Transverse colon (tissue), 4 donors: ENCODE results near the gene SIGLEC10. TPM values are rescaled to one million over a fixed set of nuclear protein-coding genes. Genes with fewer than 3 reads are reported as not detected.
A peak's percentile ranks its signal among the peaks of the same experiment; 100 is the strongest.

Source experiments
- DNase-seq: peaks from one replicate; pipeline ENCODE4 v3.0.0-alpha.2; 2019
- H3K27ac ChIP-seq, 4 donors: fragments of 200-600 bp; sonication (generic); 2 replicates each; pipeline ENCODE4 v1.5.1; 2016 to 2018; ENCODE audit warnings: inconsistent platforms in 4 of 4
- H3K27me3 ChIP-seq: fragments of 200-600 bp; sonication (generic); 2 replicates; pipeline ENCODE4 v1.5.1; 2017; ENCODE audit warnings: inconsistent platforms
- H3K36me3 ChIP-seq, 4 donors: fragments of 200-600 bp; sonication (generic); 2 replicates each; pipeline ENCODE4 v1.5.1; 2017 to 2019; ENCODE audit warnings: inconsistent platforms in 4 of 4
- H3K4me1 ChIP-seq, 4 donors: fragments of 200-600 bp; sonication (generic); 2 replicates each; pipeline ENCODE4 v1.5.1; 2017 to 2020; ENCODE audit warnings: inconsistent platforms in 4 of 4
- H3K4me3 ChIP-seq, 4 donors: fragments of 200-600 bp; sonication (generic); 1 replicate in 1 of 4; 2 replicates in 3 of 4; pipeline versions ENCODE4 v1.5.1 to v1.6.1; 2017 to 2019; ENCODE audit warnings: inconsistent platforms in 4 of 4
- H3K9me3 ChIP-seq, 2 donors: fragments of 200-600 bp; sonication (generic); 2 replicates each; pipeline ENCODE4 v1.5.1; 2017 to 2019; ENCODE audit warnings: inconsistent platforms in 2 of 2
- EP300 ChIP-seq: sonication (generic); formaldehyde crosslinking; IDR thresholded peaks from one replicate; pipeline ENCODE4 v1.6.1; 2017; ENCODE audit warnings: antibody characterized with exemption, low read depth
- POLR2A ChIP-seq: fragments of 450-650 bp; IDR thresholded peaks from one replicate; pipeline ENCODE4 v1.6.1; 2016; ENCODE audit warnings: antibody characterized with exemption, mild to moderate bottlenecking, moderate library complexity
- POLR2AphosphoS5 ChIP-seq, 3 donors: sonication (generic); formaldehyde crosslinking; IDR thresholded peaks; one replicate each; pipeline ENCODE4 v1.6.1; 2016; ENCODE audit warnings: antibody characterized with exemption in 3 of 3
- WGBS, 2 donors: methylation state at CpG; one replicate each; pipeline ENCODE4 v1.1.5; 2018; ENCODE audit warnings: low coverage in 1 of 2; 5-methylcytosine and 5-hydroxymethylcytosine counted together
- in situ Hi-C, 4 donors: fragments of 200-750 bp; cut with MboI; loops; one replicate each; pipeline versions ENCODE4 v1.15.0 to v1.15.1; 2017; ENCODE audit warnings: low sequenced_read_pairs in 3 of 4, low pct_ligation_motif_present in 1 of 4, low pct_unique_long_range_greater_than_20kb in 1 of 4
- intact Hi-C: fragments of 100-400 bp; cut with DNase I; formaldehyde crosslinking; loops from one replicate; pipeline ENCODE4 v1.15.1; 2023; ENCODE audit warnings: low total_unique reads
- total RNA-seq, 4 donors: library from RNA; depleted of rRNA; stranded (reverse); fragments of >200 nt; gene quantifications; one replicate each; pipeline ENCODE4 v1.1.0, GENCODE V29; 2016
- TF ChIP-seq, protein P1 (sequence below), 5 experiments: fragments of 200-600 bp in 3 of 5; fragments of 450-650 bp in 2 of 5; sonication (generic) in 3 of 5; IDR thresholded peaks; 1 replicate in 2 of 5; 2 replicates in 3 of 5; pipeline ENCODE4 v1.5.1; 2016 to 2017; ENCODE audit warnings: antibody characterized with exemption in 5 of 5, inconsistent platforms in 3 of 5, mild to moderate bottlenecking in 2 of 5, moderate library complexity in 1 of 5

SIGLEC10 gene
- total RNA-seq, 4 donors from 2014 or later = 3.7 to 15.7 (median 4.9) TPM; not detected in 1

DNA sequence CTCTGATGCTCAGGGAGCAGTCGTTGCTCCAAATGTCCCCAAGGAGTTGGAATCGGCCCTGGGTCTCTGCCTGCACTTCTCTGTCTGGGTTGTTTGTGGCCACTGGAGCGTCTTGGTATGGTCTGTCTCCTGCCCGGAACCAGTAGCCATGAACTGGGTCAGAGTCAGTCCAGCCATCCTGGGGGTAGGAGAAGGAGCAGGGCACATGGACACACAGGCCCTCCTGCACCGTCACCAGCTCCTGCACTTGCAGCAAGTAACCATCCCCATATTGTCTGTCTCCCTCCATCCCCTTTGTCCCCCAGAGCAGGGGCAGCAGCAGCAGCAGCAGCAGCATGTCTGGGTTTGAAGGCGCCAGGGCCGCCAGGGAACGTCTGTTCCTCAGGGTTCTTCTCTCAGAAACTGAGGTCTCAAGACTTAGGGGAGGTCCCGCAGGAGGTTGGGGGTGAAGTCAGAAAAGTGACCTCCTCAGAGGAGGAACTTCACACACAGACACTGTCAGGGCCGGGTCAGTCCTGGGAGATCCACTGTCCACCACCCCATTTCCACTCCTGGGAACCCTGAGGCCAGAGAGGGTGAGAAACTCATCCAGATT lies 40.7 kb upstream of the SIGLEC10 start, which contains the start of gene SIGLEC8:
SIGLEC8 (minus strand) TSS at position 404 of the 595 bp plus-strand sequence; CDS start at position 337, 67 bp downstream.
- intact Hi-C loops = no loop called here
- peaks cover 23% of the 10 kb centered on the region for H3K27me3 ChIP-seq

GRCh38 chr19:51457351-51458013 lies 40.0 kb upstream of the SIGLEC10 start:
- peak overlapping the region in 2 of 4 donors; percentile 29 to 30 for H3K27ac ChIP-seq
- TF ChIP-seq POLR2A (no peak), EP300 (no peak), POLR2AphosphoS5 (IDR thresholded peaks at IDR 0.05) (no peak)
- TF ChIP-seq, protein P1, sequence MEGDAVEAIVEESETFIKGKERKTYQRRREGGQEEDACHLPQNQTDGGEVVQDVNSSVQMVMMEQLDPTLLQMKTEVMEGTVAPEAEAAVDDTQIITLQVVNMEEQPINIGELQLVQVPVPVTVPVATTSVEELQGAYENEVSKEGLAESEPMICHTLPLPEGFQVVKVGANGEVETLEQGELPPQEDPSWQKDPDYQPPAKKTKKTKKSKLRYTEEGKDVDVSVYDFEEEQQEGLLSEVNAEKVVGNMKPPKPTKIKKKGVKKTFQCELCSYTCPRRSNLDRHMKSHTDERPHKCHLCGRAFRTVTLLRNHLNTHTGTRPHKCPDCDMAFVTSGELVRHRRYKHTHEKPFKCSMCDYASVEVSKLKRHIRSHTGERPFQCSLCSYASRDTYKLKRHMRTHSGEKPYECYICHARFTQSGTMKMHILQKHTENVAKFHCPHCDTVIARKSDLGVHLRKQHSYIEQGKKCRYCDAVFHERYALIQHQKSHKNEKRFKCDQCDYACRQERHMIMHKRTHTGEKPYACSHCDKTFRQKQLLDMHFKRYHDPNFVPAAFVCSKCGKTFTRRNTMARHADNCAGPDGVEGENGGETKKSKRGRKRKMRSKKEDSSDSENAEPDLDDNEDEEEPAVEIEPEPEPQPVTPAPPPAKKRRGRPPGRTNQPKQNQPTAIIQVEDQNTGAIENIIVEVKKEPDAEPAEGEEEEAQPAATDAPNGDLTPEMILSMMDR (IDR thresholded peaks at IDR 0.05) = no peak
- intact Hi-C loops = no loop called here
- H3K4me3 ChIP-seq = no peak overlapping the region
- no peaks in the 10 kb centered on the region for H3K36me3 ChIP-seq
- peaks cover 16% of the 10 kb centered on the region for H3K27me3 ChIP-seq
- no peak for DNase-seq
- H3K4me1 ChIP-seq = no peaks in the 10 kb centered on the region
- H3K9me3 ChIP-seq = no peaks in the 10 kb centered on the region
- 77 to 91% methylated on average over 6 to 11 of the region's 11 CpGs for WGBS, 2 donors
- in situ Hi-C loops = loop anchor here in 2 of 4 donors (25.0 kb wide), 2 partner anchors 205 to 330 kb away; partner anchors contain the start of gene FPR3 (in 1 of the 2)

More for the DNA sequence above, 40.7 kb upstream of the SIGLEC10 start, which contains the start of gene SIGLEC8:
- peak within 1 kb of the TSS in 2 of 4 donors; percentile 29 to 30 for H3K27ac ChIP-seq
- H3K36me3 ChIP-seq = no peaks in the 10 kb centered on the region
- in situ Hi-C loops = loop anchor here in 2 of 4 donors (25.0 kb wide), 2 partner anchors 204 to 329 kb away; partner anchors contain the start of gene FPR3 (in 1 of the 2)
- no peaks in the 10 kb centered on the region for H3K4me1 ChIP-seq
- H3K4me3 ChIP-seq = no peak within 1 kb of the TSS
- TF ChIP-seq POLR2AphosphoS5 (IDR thresholded peaks at IDR 0.05) (no peak), POLR2A (no peak), EP300 (no peak)
- TF ChIP-seq, protein P1 (IDR thresholded peaks at IDR 0.05) = no peak
- 30 to 57% methylated on average over 2 to 10 of the region's 10 CpGs for WGBS, 2 donors
- no peak for DNase-seq
- no peaks in the 10 kb centered on the region for H3K9me3 ChIP-seq

- DNase-seq = no peak
- in situ Hi-C loops = loop anchor here in 2 of 4 donors (25.0 kb wide), 2 partner anchors 206 to 331 kb away; partner anchors contain the start of gene FPR3 (in 1 of the 2)
- Histone ChIP-seq H3K9me3 (no peaks in the 10 kb centered on the region), H3K36me3 (no peaks in the 10 kb centered on the region), H3K4me3 (no peak overlapping the region), H3K27me3 (peaks cover 9% of the 10 kb centered on the region), H3K27ac (peak overlapping the region; percentile 4 to 30 (median 23)), H3K4me1 (no peaks in the 10 kb centered on the region)
- 68% methylated on average over 4 to 11 of the region's 11 CpGs for WGBS, 2 donors
- no peak for TF ChIP-seq POLR2A
- TF ChIP-seq, protein P1 (IDR thresholded peaks at IDR 0.05) = no peak
- TF ChIP-seq EP300 = no peak
- no peak for TF ChIP-seq POLR2AphosphoS5 (IDR thresholded peaks at IDR 0.05)
- intact Hi-C loops = no loop called here
Measured at GRCh38 chr19:51456541-51457290, 39.3 kb upstream of the SIGLEC10 start.
